ENCODE measurements around the gene CHMP5. TPM values are rescaled to one million over a fixed set of nuclear protein-coding genes. Genes with fewer than 3 reads are reported as not detected.

Gene CHMP5
- total RNA-seq, 1 experiment from 2014 or later, result 47.6 TPM

DNA sequence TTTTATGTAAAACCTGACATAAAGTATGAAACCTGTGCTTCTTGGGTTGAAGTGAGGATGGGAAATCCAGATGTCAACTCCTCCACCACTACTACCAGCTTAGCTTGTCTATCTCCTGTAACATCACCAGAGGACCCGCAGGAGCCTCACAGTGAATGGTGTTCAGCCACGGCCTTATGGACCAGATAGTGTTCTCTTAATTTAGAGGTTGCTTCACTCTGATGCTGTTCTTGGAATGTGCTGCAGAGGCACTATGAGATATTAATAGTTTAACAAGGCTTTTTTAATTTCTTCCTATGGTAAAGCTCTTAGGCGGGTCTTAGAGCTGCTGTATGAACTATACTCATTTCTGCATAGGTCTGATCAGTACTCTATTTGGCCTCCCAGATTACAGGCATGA, 53.4 kb downstream of the CHMP5 start:
- no CpG with 5 or more reads among the region's 3 CpGs for WGBS (ENCODE audit: extremely low coverage, insufficient read length, low lambda C conversion rate)
- Mint-ChIP-seq H3K9me3 (no peaks in the 10 kb centered on the region; a peak in 1 of 5 replicates), H3K27ac (no peak overlapping the region), H3K36me3 (ENCODE audit: insufficient read depth in 1 of 3, low read depth in 3 of 3) (peaks cover 32 to 85% (median 59%) of the 10 kb centered on the region in 3 experiments), H3K27me3 (ENCODE audit: low read depth) (no peaks in the 10 kb centered on the region), H3K4me3 (no peak overlapping the region), H3K4me1 (no peaks in the 10 kb centered on the region)
- Histone ChIP-seq H2BK12ac (ENCODE audit: insufficient read length, low read depth, low read length) (no peak overlapping the region), H2BK15ac (ENCODE audit: low read depth, low read length) (no peak overlapping the region), H3K27me3 (ENCODE audit: insufficient read depth, low read length) (no peaks in the 10 kb centered on the region), H4K5ac (ENCODE audit: insufficient read length, low read depth, low read length) (no peak overlapping the region), H3K23me2 (ENCODE audit: insufficient read length, low read depth, low read length, poor library complexity, severe bottlenecking) (no peaks in the 10 kb centered on the region), H3K4me1 (ENCODE audit: insufficient read depth, low read length) (no peaks in the 10 kb centered on the region), H4K20me1 (ENCODE audit: control insufficient read depth, insufficient read depth, insufficient read length) (no peaks in the 10 kb centered on the region), H3K79me2 (ENCODE audit: insufficient read depth, low read length) (no peaks in the 10 kb centered on the region), H2AFZ (ENCODE audit: low read length) (no peak overlapping the region), H3K4ac (ENCODE audit: low read depth, low read length) (no peak overlapping the region), H3K14ac (ENCODE audit: insufficient read depth, low read length) (no peak overlapping the region), H3T11ph (ENCODE audit: low read length) (no peak overlapping the region), H4K8ac (replicated peaks; ENCODE audit: insufficient read length, low read depth, low read length) (no peak overlapping the region), H2BK120ac (ENCODE audit: low read depth, low read length, poor library complexity, severe bottlenecking) (no peak overlapping the region), H3K23ac (ENCODE audit: insufficient read length, low read depth, low read length) (no peak overlapping the region), H4K91ac (ENCODE audit: insufficient read length, low read depth, low read length) (no peak overlapping the region), H3K9me3 (ENCODE audit: control insufficient read depth, low read depth, low read length) (no peaks in the 10 kb centered on the region), H2BK20ac (ENCODE audit: low read depth, low read length, poor library complexity, severe bottlenecking) (no peak overlapping the region), H3K79me1 (ENCODE audit: insufficient read depth, low read depth, low read length, poor library complexity, severe bottlenecking) (no peaks in the 10 kb centered on the region), H3K18ac (ENCODE audit: insufficient read length, low read depth, low read length) (no peak overlapping the region), H3K9ac (ENCODE audit: extremely low read depth, insufficient read length, low read length) (no peak overlapping the region), H3K56ac (ENCODE audit: insufficient read length, low read depth, low read length) (no peak overlapping the region), H3K4me2 (ENCODE audit: insufficient read depth, insufficient read length, low read length) (no peak overlapping the region), H2AK5ac (ENCODE audit: insufficient read length, low read length) (no peak overlapping the region), H2BK5ac (ENCODE audit: insufficient read length, low read length) (no peak overlapping the region), H3K27ac (ENCODE audit: insufficient read length, low read depth, low read length) (no peak overlapping the region)
- no peak for DNase-seq
- TF ChIP-seq, protein P1, sequence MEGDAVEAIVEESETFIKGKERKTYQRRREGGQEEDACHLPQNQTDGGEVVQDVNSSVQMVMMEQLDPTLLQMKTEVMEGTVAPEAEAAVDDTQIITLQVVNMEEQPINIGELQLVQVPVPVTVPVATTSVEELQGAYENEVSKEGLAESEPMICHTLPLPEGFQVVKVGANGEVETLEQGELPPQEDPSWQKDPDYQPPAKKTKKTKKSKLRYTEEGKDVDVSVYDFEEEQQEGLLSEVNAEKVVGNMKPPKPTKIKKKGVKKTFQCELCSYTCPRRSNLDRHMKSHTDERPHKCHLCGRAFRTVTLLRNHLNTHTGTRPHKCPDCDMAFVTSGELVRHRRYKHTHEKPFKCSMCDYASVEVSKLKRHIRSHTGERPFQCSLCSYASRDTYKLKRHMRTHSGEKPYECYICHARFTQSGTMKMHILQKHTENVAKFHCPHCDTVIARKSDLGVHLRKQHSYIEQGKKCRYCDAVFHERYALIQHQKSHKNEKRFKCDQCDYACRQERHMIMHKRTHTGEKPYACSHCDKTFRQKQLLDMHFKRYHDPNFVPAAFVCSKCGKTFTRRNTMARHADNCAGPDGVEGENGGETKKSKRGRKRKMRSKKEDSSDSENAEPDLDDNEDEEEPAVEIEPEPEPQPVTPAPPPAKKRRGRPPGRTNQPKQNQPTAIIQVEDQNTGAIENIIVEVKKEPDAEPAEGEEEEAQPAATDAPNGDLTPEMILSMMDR (conservative IDR thresholded peaks at IDR 0.05), result no peak

All from H9 (cell line).